ENCODE measurements around the gene FOXRED2. TPM values are rescaled to one million over a fixed set of nuclear protein-coding genes. Genes with fewer than 3 reads are reported as not detected.
A peak's percentile ranks its signal among the peaks of the same experiment; 100 is the strongest.

The FOXRED2 gene
- total RNA-seq, 2 experiments from 2014 or later: 22.6 to 48.3 TPM

DNA sequence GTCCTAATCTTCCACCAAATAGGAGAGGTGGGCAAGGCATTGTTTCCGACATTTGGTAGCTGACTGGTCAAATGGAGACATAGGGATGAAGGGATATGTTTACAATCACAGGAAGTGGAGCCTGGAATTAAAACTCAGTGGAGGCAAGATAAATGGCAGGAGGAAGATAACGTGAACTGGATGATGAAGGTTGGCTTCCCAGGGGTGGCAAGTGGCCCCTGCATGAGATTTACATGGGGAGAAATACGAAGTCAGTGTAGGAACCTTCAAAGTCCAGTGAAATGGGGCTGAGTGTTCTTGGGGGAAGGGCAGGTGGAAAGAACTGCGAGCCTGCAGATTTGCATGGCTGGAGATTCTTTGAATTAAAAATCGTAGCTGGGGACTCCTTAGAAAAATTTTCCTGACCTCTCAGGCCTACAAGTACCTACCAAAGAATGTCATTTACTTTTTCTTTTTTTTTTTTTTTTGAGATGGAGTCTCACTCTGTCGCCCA lies 724 bp upstream of the FOXRED2 start:
- 0 out of 2 replicates have a peak, but pooled peaks cover 7% of the 10 kb centered on the region for H3K79me2 ChIP-seq (ENCODE audit: insufficient read depth, low read depth, low read length)
- H3K36me3 ChIP-seq (ENCODE audit: insufficient read depth, low read length): peaks cover 49% of the 10 kb centered on the region
- no peaks in the 10 kb centered on the region for H3K9me2 ChIP-seq (ENCODE audit: insufficient read depth, low read length)
- H4K20me1 ChIP-seq (ENCODE audit: insufficient read depth, low read length): no peaks in the 10 kb centered on the region
- H3K27ac ChIP-seq (ENCODE audit: low read depth, low read length, poor library complexity, severe bottlenecking): peak overlapping the region; percentile 73
- peak overlapping the region; percentile 71 for H3K4me3 ChIP-seq (ENCODE audit: low read depth, low read length, poor library complexity, severe bottlenecking)
- ChIA-PET POLR2A (interaction anchor here (0.6 to 4.2 kb wide), 3 partner anchors 14 to 511 kb away, joined by 3 to 14 read pairs (median 3); no protein-coding TSS in a partner anchor), CTCF (ENCODE audit: unreplicated experiment) (no interaction called here)
- H3K4me1 ChIP-seq (ENCODE audit: insufficient read depth, low read length, poor library complexity, severe bottlenecking): peaks cover 29% of the 10 kb centered on the region
- TF ChIP-seq, protein P1, sequence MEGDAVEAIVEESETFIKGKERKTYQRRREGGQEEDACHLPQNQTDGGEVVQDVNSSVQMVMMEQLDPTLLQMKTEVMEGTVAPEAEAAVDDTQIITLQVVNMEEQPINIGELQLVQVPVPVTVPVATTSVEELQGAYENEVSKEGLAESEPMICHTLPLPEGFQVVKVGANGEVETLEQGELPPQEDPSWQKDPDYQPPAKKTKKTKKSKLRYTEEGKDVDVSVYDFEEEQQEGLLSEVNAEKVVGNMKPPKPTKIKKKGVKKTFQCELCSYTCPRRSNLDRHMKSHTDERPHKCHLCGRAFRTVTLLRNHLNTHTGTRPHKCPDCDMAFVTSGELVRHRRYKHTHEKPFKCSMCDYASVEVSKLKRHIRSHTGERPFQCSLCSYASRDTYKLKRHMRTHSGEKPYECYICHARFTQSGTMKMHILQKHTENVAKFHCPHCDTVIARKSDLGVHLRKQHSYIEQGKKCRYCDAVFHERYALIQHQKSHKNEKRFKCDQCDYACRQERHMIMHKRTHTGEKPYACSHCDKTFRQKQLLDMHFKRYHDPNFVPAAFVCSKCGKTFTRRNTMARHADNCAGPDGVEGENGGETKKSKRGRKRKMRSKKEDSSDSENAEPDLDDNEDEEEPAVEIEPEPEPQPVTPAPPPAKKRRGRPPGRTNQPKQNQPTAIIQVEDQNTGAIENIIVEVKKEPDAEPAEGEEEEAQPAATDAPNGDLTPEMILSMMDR (conservative IDR thresholded peaks at IDR 0.05; ENCODE audit: low read length): no peak
- no peak for TF ChIP-seq EZH2phosphoT487 (IDR thresholded peaks at IDR 0.05; ENCODE audit: borderline replicate concordance, low read depth, low read length)
- no peak for DNase-seq (ENCODE audit: low spot score)
- intact Hi-C loops (cut with micrococcal nuclease; ENCODE audit: unreplicated experiment): no loop called here
- H3K4me2 ChIP-seq (ENCODE audit: low read length): peak overlapping the region; percentile 84
- H2AFZ ChIP-seq (ENCODE audit: low read length): peak overlapping the region; percentile 78; the same call in 1 of the 2 replicates
- H3K9me3 ChIP-seq (ENCODE audit: low read length): no peaks in the 10 kb centered on the region
- TSS peak; percentile 89 for BruUV-seq (replicated peaks)

DNA sequence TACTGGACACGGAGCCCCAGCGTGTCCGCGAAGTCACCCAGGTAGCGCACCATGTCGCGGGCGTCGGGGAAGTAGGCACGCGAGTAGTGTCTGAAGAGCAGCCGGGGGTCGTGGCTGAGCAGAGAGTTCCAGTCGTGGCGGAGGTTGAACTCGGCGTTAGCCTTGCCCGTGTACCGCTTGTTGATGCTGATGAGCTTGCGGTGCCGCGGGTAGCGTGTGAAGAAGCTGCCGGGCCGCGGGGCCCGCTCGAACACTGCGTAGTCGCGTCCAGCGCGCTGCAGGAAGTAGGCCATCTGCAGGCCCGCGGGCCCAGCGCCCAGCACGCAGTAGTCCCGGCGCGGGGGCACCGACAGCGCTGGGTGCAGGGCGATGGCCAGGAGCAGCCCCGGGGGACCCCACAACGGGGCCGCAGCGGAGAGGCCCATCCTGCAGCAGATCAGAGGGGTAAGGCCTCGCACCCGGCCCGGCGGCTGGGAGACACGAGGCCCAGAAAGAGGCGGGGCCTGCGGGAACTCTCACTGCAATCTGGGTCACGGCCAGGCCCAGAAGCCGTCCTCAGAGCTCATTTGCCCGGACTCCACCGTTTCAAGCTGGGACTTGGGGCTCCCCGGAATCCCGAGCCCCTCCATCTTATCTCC lies 723 bp downstream of the FOXRED2 start:
- POLR2A ChIA-PET: interaction anchor here (0.6 to 4.2 kb wide), 4 partner anchors 9 to 22 kb away, joined by 3 to 14 read pairs (median 4); no protein-coding TSS in a partner anchor
- H3K27ac ChIP-seq (ENCODE audit: low read depth, low read length, poor library complexity, severe bottlenecking): peak overlapping the region; percentile 73
- BruUV-seq (replicated peaks): no TSS peak

More for the DNA sequence above, 723 bp downstream of the FOXRED2 start:
- Histone ChIP-seq H3K79me2 (ENCODE audit: insufficient read depth, low read depth, low read length) (0 out of 2 replicates have a peak, but pooled peaks cover 7% of the 10 kb centered on the region), H3K4me2 (ENCODE audit: low read length) (peak overlapping the region; percentile 84), H4K20me1 (ENCODE audit: insufficient read depth, low read length) (no peaks in the 10 kb centered on the region), H3K36me3 (ENCODE audit: insufficient read depth, low read length) (peaks cover 41% of the 10 kb centered on the region), H2AFZ (ENCODE audit: low read length) (peak overlapping the region; percentile 78), H3K4me3 (ENCODE audit: low read depth, low read length, poor library complexity, severe bottlenecking) (peak overlapping the region; percentile 71), H3K4me1 (ENCODE audit: insufficient read depth, low read length, poor library complexity, severe bottlenecking) (peaks cover 29% of the 10 kb centered on the region), H3K9me2 (ENCODE audit: insufficient read depth, low read length) (no peaks in the 10 kb centered on the region), H3K9me3 (ENCODE audit: low read length) (no peaks in the 10 kb centered on the region)
- TF ChIP-seq, protein P1 (conservative IDR thresholded peaks at IDR 0.05; ENCODE audit: low read length): no peak
- TF ChIP-seq EZH2phosphoT487 (IDR thresholded peaks at IDR 0.05; ENCODE audit: borderline replicate concordance, low read depth, low read length): no peak
- no peak for DNase-seq (ENCODE audit: low spot score)
- CTCF ChIA-PET (ENCODE audit: unreplicated experiment): no interaction called here
- intact Hi-C loops (cut with micrococcal nuclease; ENCODE audit: unreplicated experiment): no loop called here

Data from OCI-LY7 (cell line).